Uterus (tissue), 4 donors: Measurements from ENCODE around the gene CD247. TPM values are rescaled to one million over a fixed set of nuclear protein-coding genes. Genes with fewer than 3 reads are reported as not detected.

Experiments
- DNase-seq, 2 donors: peaks; one replicate each; pipeline ENCODE4 v3.0.0-alpha.2; 2019 to 2020
- H3K27ac ChIP-seq, 2 donors: fragments of 200-600 bp; sonication (generic); 1 replicate in 1 of 2; 2 replicates in 1 of 2; pipeline ENCODE4 v1.5.1; 2016 to 2018
- H3K27me3 ChIP-seq, 2 donors: fragments of 200-600 bp; sonication (generic); one replicate each; pipeline ENCODE4 v1.5.1; 2018 to 2019; ENCODE audit warnings: control low read depth in 1 of 2
- H3K36me3 ChIP-seq, 2 donors: fragments of 200-600 bp; sonication (generic); one replicate each; pipeline ENCODE4 v1.5.1; 2019; ENCODE audit warnings: control low read depth in 1 of 2
- H3K4me1 ChIP-seq, 2 donors: fragments of 200-600 bp; sonication (generic); one replicate each; pipeline ENCODE4 v1.5.1; 2018 to 2019; ENCODE audit warnings: control low read depth in 1 of 2
- H3K4me3 ChIP-seq, 2 donors: fragments of 200-600 bp; sonication (generic); 1 replicate in 1 of 2; 2 replicates in 1 of 2; pipeline ENCODE4 v1.5.1; 2018 to 2019; ENCODE audit warnings: mild to moderate bottlenecking in 1 of 2
- H3K9me3 ChIP-seq, 2 donors: fragments of 200-600 bp; sonication (generic); one replicate each; pipeline ENCODE4 v1.5.1; 2019; ENCODE audit warnings: control low read depth in 1 of 2
- POLR2A ChIP-seq, 2 donors: fragments of 450-650 bp; IDR thresholded peaks; one replicate each; pipeline ENCODE4 v1.6.1; 2016; ENCODE audit warnings: antibody characterized with exemption in 2 of 2, mild to moderate bottlenecking in 1 of 2, moderate library complexity in 1 of 2
- intact Hi-C: fragments of 100-400 bp; cut with DNase I; formaldehyde crosslinking; loops from one replicate; pipeline ENCODE4 v1.15.1; 2023; ENCODE audit warnings: low total_unique reads
- total RNA-seq, 4 donors: library from RNA; depleted of rRNA in 3 of 4; stranded (reverse); fragments of >200 nt in 3 of 4; gene quantifications; one replicate each; pipeline versions ENCODE4 v1.1.0 to v1.2.4, GENCODE V29; 2014 to 2023
- TF ChIP-seq, protein P1 (sequence below), 4 experiments: fragments of 200-600 bp in 2 of 4; fragments of 450-650 bp in 2 of 4; sonication (generic) in 2 of 4; IDR thresholded peaks; one replicate each; pipeline ENCODE4 v1.5.1; 2016 to 2019; ENCODE audit warnings: antibody characterized with exemption in 4 of 4, mild to moderate bottlenecking in 2 of 4, moderate library complexity in 1 of 4
- donor health status: DM: yes; HTN: yes; CAD: no.

The CD247 gene
- total RNA-seq, 4 donors from 2014 or later = 1.6 to 3.3 TPM; not detected in 2

GRCh38 chr1:167438171-167439138 is 79.9 kb downstream of the CD247 start:
- Histone ChIP-seq H3K36me3 (no peaks in the 10 kb centered on the region), H3K4me3 (no peak overlapping the region), H3K27ac (no peak overlapping the region), H3K9me3 (no peaks in the 10 kb centered on the region), H3K27me3 (no peaks in the 10 kb centered on the region), H3K4me1 (no peaks in the 10 kb centered on the region)
- no peak for DNase-seq
- intact Hi-C loops = no loop called here
- TF ChIP-seq, protein P1, sequence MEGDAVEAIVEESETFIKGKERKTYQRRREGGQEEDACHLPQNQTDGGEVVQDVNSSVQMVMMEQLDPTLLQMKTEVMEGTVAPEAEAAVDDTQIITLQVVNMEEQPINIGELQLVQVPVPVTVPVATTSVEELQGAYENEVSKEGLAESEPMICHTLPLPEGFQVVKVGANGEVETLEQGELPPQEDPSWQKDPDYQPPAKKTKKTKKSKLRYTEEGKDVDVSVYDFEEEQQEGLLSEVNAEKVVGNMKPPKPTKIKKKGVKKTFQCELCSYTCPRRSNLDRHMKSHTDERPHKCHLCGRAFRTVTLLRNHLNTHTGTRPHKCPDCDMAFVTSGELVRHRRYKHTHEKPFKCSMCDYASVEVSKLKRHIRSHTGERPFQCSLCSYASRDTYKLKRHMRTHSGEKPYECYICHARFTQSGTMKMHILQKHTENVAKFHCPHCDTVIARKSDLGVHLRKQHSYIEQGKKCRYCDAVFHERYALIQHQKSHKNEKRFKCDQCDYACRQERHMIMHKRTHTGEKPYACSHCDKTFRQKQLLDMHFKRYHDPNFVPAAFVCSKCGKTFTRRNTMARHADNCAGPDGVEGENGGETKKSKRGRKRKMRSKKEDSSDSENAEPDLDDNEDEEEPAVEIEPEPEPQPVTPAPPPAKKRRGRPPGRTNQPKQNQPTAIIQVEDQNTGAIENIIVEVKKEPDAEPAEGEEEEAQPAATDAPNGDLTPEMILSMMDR (IDR thresholded peaks at IDR 0.05) = no peak

DNA sequence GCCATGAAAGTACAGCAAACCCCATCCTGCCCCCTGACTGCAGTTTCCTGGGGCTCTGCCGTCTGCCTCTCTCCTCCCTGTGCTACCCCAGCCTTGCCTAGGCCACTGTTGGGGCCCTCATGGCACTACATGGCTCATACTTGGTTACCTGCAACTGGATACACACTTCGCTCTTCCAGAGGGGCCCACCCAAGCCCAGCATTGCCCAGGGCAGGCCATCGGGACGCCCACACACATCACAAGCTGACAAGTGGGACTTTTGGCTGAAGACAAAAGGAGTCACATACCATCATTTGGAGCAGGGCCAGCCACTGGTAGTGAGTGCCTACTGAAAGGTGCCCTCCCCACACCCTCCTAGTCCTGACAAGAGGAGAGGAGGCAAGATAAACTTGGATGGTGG is 82.8 kb downstream of the CD247 start:
- Histone ChIP-seq H3K36me3 (no peaks in the 10 kb centered on the region), H3K27me3 (no peaks in the 10 kb centered on the region), H3K27ac (no peak overlapping the region), H3K4me3 (no peak overlapping the region), H3K4me1 (no peaks in the 10 kb centered on the region), H3K9me3 (no peaks in the 10 kb centered on the region)
- TF ChIP-seq, protein P1 (IDR thresholded peaks at IDR 0.05) = no peak
- no peak for TF ChIP-seq POLR2A (IDR thresholded peaks at IDR 0.05)
- intact Hi-C loops = no loop called here
- no peak for DNase-seq

DNA sequence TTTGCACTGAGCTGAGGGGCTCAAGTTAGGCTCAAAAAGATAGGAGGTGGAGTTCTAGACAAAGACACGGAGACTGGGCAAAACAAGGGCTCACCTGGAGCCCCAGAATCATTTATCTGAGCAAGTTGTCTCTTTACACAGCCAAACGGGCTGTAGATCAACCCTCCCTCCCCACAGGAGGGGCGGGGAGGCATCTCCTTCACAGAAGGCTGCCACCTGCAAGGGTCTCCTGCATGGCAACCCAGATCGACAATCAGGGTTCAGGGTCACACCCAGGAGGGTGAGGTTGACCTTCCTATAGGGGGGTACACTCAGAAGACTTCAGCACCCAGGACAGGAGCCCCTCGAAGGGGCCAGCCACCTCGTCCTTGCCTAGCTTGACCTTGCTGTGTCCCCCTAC is 84.0 kb downstream of the CD247 start:
- Histone ChIP-seq H3K27me3 (no peaks in the 10 kb centered on the region), H3K4me1 (no peaks in the 10 kb centered on the region), H3K9me3 (no peaks in the 10 kb centered on the region), H3K4me3 (no peak overlapping the region), H3K27ac (no peak overlapping the region), H3K36me3 (no peaks in the 10 kb centered on the region)
- TF ChIP-seq, protein P1 (IDR thresholded peaks at IDR 0.05) = no peak
- TF ChIP-seq POLR2A (IDR thresholded peaks at IDR 0.05) = no peak
- DNase-seq = no peak
- intact Hi-C loops = no loop called here

DNA sequence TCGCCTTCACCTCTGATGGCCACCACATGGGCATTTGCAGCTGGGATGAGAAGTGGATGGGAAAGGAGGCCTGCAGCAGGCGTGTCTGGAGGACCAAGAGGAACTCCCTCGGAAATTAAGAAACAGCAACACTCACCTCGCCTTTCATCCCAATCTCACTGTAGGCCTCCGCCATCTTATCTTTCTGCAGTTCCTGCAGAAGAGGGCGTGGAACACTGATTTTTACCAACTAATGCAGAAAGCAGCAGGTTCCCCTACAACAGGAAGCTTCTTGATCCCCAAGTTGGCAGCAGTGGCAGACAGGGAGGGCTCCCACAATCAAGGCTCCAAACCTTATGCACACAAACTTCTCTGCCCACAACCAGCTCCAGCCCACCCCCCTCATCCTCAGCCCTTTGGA is 84.4 kb downstream of the CD247 start:
- intact Hi-C loops = no loop called here
- no peaks in the 10 kb centered on the region for H3K9me3 ChIP-seq
- TF ChIP-seq, protein P1 (IDR thresholded peaks at IDR 0.05) = no peak
- no peak for TF ChIP-seq POLR2A (IDR thresholded peaks at IDR 0.05)
- H3K27ac ChIP-seq = no peak overlapping the region
- H3K36me3 ChIP-seq = no peaks in the 10 kb centered on the region
- no peaks in the 10 kb centered on the region for H3K27me3 ChIP-seq
- H3K4me1 ChIP-seq = no peaks in the 10 kb centered on the region
- no peak for DNase-seq
- no peak overlapping the region for H3K4me3 ChIP-seq

DNA sequence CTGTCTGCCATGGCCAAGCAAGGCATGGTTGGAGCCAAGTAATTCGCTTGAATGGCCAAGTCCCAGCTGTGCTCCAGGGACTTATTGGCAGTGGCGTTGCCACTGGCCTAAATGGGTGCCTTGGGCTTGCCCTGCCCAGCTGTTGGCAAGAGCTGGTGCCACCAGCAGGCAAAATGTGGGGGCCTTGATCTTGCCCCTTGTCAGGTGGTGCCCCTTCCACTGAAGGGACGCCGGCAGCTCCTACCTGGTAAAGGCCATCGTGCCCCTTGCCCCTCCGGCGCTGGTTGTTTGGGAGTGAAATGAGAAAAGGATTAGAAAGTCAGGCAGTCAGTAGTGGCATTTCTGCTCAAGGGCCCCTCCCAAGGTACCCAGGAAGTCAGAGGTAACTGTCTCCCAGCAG is 85.5 kb downstream of the CD247 start:
- Histone ChIP-seq H3K36me3 (no peaks in the 10 kb centered on the region), H3K27ac (no peak overlapping the region), H3K4me3 (no peak overlapping the region), H3K9me3 (no peaks in the 10 kb centered on the region), H3K27me3 (no peaks in the 10 kb centered on the region), H3K4me1 (no peaks in the 10 kb centered on the region)
- TF ChIP-seq, protein P1 (IDR thresholded peaks at IDR 0.05) = no peak
- TF ChIP-seq POLR2A (IDR thresholded peaks at IDR 0.05) = no peak
- intact Hi-C loops = no loop called here
- no peak for DNase-seq
